ENCODE results near the gene HIVEP1. TPM values are rescaled to one million over a fixed set of nuclear protein-coding genes. Genes with fewer than 3 reads are reported as not detected.

The HIVEP1 gene
- total and polyA plus RNA-seq, 2 of the 8 experiments (the other 6 are each of a cell fraction or from before 2014, with no cell fraction given) = 22.6 to 23.1 TPM

DNA sequence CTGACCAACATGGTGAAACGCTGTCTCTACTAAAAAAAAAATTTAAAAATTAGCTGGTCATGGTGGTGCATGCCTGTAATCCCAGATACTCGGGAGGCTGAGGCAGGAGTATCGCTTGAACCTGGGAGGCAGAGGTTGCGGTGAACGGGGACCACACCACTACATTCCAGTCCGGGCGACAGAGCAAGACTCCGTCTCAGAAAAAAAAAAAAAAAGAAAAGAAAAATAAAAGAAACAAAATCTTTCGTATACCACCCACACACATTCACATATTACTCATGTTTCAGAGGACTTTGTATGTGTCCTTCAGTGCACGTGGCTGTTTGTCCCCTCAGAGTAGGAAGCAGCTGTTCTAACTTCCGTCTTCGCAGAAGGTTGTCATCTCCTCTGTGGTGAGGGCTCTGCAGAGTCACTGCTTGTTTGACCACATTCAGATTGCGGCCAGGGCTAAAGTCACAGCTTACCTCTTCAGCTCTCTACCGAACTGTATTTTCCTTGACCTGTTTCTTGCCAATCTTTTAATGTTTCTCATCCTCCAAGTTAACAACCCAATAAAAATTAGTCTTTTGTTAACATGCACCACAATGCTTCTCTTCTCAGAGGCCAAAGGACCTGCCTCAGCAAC lies 36.6 kb upstream of the HIVEP1 start:
- no peak overlapping the region for H4K8ac ChIP-seq (ENCODE audit: extremely low read depth, insufficient read depth, low read length)
- H3K4me1 ChIP-seq (replicated peaks in 1 of 4; ENCODE audit: control insufficient read depth in 3 of 4, insufficient read depth in 4 of 4, low read length in 3 of 4) = peaks cover 3 to 14% (median 12%) of the 10 kb centered on the region in 4 experiments
- POLR2A ChIA-PET (ENCODE audit: partially characterized antibody) = no interaction called here
- H3K79me1 ChIP-seq (ENCODE audit: low read depth, low read length) = no peaks in the 10 kb centered on the region
- no peak overlapping the region for H2BK12ac ChIP-seq (ENCODE audit: low read depth, low read length)
- no peak overlapping the region for H2BK15ac ChIP-seq (ENCODE audit: low read length)
- DNase-seq (ENCODE audit: low read depth in 1 of 2, low spot score in 2 of 2) = no peak
- H3K9ac ChIP-seq (replicated peaks in 1 of 4; ENCODE audit: extremely low read depth in 1 of 4, low read depth in 3 of 4, low read length in 3 of 4) = no peak overlapping the region
- no peak overlapping the region for H2BK120ac ChIP-seq (replicated peaks; ENCODE audit: low read depth, low read length)
- no peak for FAIRE-seq
- no peak for TF ChIP-seq JUND (IDR thresholded peaks at IDR 0.05; ENCODE audit: low read length)
- TF ChIP-seq EGR1 (IDR thresholded peaks at IDR 0.05; ENCODE audit: borderline replicate concordance, low read depth, low read length) = no peak
- TF ChIP-seq HDAC2 (IDR thresholded peaks at IDR 0.05; ENCODE audit: borderline replicate concordance in 1 of 2, low read depth in 2 of 2, low read length in 2 of 2) = no peak
- TF ChIP-seq, protein P1, sequence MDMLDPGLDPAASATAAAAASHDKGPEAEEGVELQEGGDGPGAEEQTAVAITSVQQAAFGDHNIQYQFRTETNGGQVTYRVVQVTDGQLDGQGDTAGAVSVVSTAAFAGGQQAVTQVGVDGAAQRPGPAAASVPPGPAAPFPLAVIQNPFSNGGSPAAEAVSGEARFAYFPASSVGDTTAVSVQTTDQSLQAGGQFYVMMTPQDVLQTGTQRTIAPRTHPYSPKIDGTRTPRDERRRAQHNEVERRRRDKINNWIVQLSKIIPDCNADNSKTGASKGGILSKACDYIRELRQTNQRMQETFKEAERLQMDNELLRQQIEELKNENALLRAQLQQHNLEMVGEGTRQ (IDR thresholded peaks at IDR 0.05; ENCODE audit: low read length) = no peak
- no peak for TF ChIP-seq NRF1 (IDR thresholded peaks at IDR 0.05; ENCODE audit: low read depth, low read length)
- no peak for TF ChIP-seq KDM1A (IDR thresholded peaks at IDR 0.05; ENCODE audit: borderline replicate concordance, low read length)
- TF ChIP-seq CBX8 (IDR thresholded peaks at IDR 0.05; ENCODE audit: borderline replicate concordance, low read depth, low read length) = no peak
- TF ChIP-seq EP300 (IDR thresholded peaks at IDR 0.05; ENCODE audit: borderline replicate concordance in 1 of 2, low read depth in 2 of 2, low read length in 2 of 2) = no peak
- TF ChIP-seq SIN3A (conservative IDR thresholded peaks at IDR 0.05 in 1 of 2, IDR thresholded peaks at IDR 0.05 in 1 of 2; ENCODE audit: low read depth in 1 of 2, low read length in 2 of 2) = no peak
- no peak for TF ChIP-seq CREB1 (IDR thresholded peaks at IDR 0.05)
- no peak for TF ChIP-seq BCL11A (IDR thresholded peaks at IDR 0.05; ENCODE audit: low read depth in 2 of 2, low read length in 2 of 2)
- no peak overlapping the region for H2BK5ac ChIP-seq (ENCODE audit: low read depth, low read length)
- H2AK5ac ChIP-seq (ENCODE audit: low read depth, low read length) = no peak overlapping the region
- H2AFZ ChIP-seq (ENCODE audit: low read length) = peak overlapping the region; percentile 66; the same call in 1 of the 2 replicates
- no peak overlapping the region for H3K27ac ChIP-seq (ENCODE audit: low read depth, low read length)
- H3K36me3 ChIP-seq (ENCODE audit: control insufficient read depth in 2 of 4, insufficient read depth in 4 of 4, low read length in 3 of 4) = no peaks in the 10 kb centered on the region
- H3K4me3 ChIP-seq (ENCODE audit: extremely low read depth in 1 of 4, insufficient read depth in 2 of 4, low read depth in 3 of 4, low read length in 4 of 4) = no peak overlapping the region
- H3K18ac ChIP-seq (ENCODE audit: extremely low read depth, low read length) = no peak overlapping the region
- H3K56ac ChIP-seq (replicated peaks; ENCODE audit: insufficient read length, low read depth, low read length) = no peak overlapping the region
- no peaks in the 10 kb centered on the region for H3K23me2 ChIP-seq (ENCODE audit: low read depth, low read length)
- H3K4ac ChIP-seq (replicated peaks; ENCODE audit: insufficient read length, low read depth, low read length) = no peak overlapping the region
- H3K9me3 ChIP-seq (ENCODE audit: insufficient read depth in 2 of 2, low read depth in 1 of 2, low read length in 1 of 2) = no peaks in the 10 kb centered on the region
- WGBS, 2 experiments (ENCODE audit: extremely low coverage in 1 of 2, insufficient coverage in 1 of 2, insufficient read length in 1 of 2, insufficient replicate concordance in 2 of 2, low coverage in 1 of 2, low lambda C conversion rate in 2 of 2, missing lambda C conversion rate in 1 of 2) = 89% methylated on average over 8 of the region's 14 CpGs; no CpG with 5 or more reads in 1 of the 2 experiments
- no peak overlapping the region for H3K14ac ChIP-seq (ENCODE audit: insufficient read length)
- no peaks in the 10 kb centered on the region for H4K20me1 ChIP-seq (replicated peaks in 1 of 2; ENCODE audit: control insufficient read depth in 1 of 2, insufficient read depth in 2 of 2, low read length in 2 of 2)
- no peaks in the 10 kb centered on the region for H3K79me2 ChIP-seq (ENCODE audit: control insufficient read depth in 1 of 2, insufficient read depth in 2 of 2, low read length in 2 of 2)
- no peak overlapping the region for H2BK20ac ChIP-seq (ENCODE audit: low read length)
- no peak overlapping the region for H3K23ac ChIP-seq (ENCODE audit: insufficient read length)
- H4K91ac ChIP-seq (replicated peaks; ENCODE audit: insufficient read length, low read length) = peak overlapping the region; percentile 14
- no peak overlapping the region for H3K4me2 ChIP-seq (ENCODE audit: insufficient read depth in 1 of 2, low read depth in 2 of 2, low read length in 2 of 2)
- CTCF ChIA-PET (ENCODE audit: partially characterized antibody) = interaction anchor here (1.1 kb wide), 1 partner anchor 274 kb away, joined by 3 read pairs; no protein-coding TSS in a partner anchor
- H3K27me3 ChIP-seq (replicated peaks in 1 of 4; ENCODE audit: control insufficient read depth in 3 of 4, extremely low read depth in 1 of 4, insufficient read depth in 3 of 4, low read length in 3 of 4) = no peaks in the 10 kb centered on the region
- no peak overlapping the region for H4K5ac ChIP-seq (ENCODE audit: insufficient read length, low read depth, low read length)
